Stimulated activated CD4-positive, alpha-beta T cell treated with anti-CD3 and anti-CD28 coated beads, Interleukin-12 subunit alpha, Interleukin-12 subunit beta, amount 100 ng/mL, for 24 hours (primary cell): ENCODE measurements around the gene CHRNA4.

Experiments
- DNase-seq, 2 experiments: peaks; one replicate each; pipeline ENCODE4 v3.0.0-alpha.2; 2020; ENCODE audit warnings: low read depth in 2 of 2

CHRNA4 gene

GRCh38 chr20:63320616-63321147 lies 40.5 kb downstream of the CHRNA4 start:
- DNase-seq = no peak

GRCh38 chr20:63320041-63320511 lies 41.1 kb downstream of the CHRNA4 start:
- DNase-seq = no peak

DNA sequence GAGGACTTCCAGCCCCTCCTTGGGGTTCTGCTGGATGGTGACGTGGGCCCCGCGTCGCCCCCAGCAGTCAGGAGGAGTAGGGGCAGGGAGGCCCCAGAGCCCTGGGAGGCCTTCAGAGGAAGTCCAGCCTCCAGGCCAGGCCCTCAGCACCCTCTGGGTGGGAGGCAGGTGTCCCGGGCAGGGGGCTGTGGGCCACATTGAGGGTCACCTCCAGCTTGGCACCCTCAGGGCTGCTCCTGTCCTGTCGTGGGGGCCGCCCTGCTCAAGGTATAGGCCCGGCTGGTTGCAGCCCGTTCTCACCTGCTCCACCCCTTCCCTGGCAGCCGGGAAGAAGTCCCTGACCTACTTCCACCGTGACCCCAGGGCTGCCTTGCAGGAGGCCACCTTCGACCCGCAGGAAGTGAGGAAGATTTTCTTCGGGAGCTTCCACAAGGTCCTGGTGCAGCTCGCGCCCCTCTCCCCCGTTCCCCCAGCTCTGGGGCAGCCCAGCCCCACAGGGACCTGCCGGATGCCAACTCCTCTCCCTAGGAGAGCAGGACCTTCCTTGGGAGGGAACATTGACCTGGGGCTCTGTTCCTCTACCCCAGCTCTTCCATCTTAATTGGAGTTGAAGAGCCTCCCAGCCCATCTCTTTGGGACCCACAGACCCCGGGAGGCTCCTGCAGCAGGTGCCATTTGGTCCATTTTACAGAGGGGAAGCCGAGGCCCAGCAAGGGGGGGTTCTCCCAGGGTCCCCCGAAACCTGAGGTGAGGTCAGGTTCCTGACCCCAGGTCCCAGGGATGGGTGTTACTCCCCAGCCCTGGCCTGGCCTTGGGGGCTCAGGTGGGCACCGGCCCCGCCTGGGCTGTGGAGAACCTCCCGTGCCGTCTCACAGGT lies 41.7 kb downstream of the CHRNA4 start:
- DNase-seq = no peak

- DNase-seq = no peak
These were observed 42.6 kb downstream of the CHRNA4 start for GRCh38 chr20:63318391-63319163.

- DNase-seq = no peak
These were observed 43.4 kb downstream of the CHRNA4 start for GRCh38 chr20:63317601-63318291.

- no peak for DNase-seq
These were observed 44.1 kb downstream of the CHRNA4 start for GRCh38 chr20:63317061-63317460.

- no peak for DNase-seq
These were observed 44.6 kb downstream of the CHRNA4 start for GRCh38 chr20:63316502-63316921.

DNA sequence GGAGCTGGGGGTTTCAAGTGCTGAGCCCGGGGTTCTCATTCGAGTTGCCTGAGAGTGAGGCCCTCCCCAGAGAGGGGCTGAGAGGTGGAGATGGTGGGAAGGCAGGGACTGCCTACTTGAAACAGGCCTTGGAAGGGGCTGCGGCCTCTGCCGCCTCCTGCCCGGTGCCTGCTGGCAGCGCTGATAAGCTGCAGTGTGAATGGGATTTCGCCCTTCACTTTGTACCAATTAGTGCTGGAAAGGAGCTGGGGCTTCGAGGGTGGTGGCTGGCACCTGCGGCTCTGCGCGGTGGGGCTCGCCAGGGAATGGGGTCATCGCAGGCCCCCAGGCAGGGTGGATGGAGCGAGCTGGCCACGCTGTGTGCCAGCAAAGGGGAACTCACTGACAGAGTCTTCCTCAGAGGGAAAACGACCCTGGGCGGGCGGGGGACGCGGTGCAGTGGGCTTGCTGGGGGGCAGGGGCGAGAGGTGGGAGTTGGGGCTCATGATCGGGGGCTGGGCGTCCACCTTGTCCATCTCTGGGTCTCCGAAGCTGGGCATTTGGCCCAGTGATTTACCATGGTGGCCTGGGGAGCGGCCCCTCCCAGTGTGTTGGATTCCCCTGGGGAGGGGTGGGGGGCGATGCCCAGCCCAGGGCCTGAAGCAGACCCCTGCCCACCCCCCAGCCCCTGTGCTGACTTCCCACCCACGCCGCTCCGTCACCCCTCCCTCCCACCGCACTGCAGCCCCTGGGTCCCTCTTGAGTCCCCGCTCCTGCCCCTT lies 45.2 kb downstream of the CHRNA4 start:
- no peak for DNase-seq

- no peak for DNase-seq
These were observed 45.9 kb downstream of the CHRNA4 start for GRCh38 chr20:63315240-63315689.

DNA sequence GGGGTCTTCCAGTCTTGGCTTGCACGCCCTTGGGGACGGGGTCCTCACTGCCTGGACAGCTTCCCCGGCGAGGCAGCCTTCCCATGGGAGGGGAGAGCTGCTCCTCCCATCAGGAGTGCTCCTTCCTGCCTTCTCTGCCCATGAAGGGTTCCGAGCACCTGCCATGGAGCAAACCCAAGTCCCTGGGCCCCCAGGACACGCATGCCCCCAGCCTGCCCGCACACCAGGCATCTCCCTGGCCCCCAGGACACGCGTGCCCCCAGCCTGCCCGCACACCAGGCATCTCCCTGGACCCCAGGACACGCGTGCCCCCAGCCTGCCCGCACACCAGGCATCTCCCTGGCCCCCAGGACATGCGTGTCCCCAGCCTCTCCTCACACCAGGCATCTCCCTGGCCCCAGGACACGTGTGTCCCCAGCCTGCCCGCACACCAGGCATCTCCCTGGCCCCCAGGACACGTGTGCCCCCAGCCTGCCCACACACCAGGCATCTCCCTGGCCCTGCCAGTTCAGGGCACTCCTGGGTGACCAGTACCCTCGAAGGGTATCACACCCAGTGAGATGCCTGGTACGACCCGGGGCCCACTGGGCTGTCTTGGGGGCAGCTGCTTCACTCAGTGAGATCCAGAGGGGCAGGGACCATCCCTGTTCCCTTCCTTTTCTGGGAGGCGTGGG lies 46.4 kb downstream of the CHRNA4 start:
- no peak for DNase-seq

DNA sequence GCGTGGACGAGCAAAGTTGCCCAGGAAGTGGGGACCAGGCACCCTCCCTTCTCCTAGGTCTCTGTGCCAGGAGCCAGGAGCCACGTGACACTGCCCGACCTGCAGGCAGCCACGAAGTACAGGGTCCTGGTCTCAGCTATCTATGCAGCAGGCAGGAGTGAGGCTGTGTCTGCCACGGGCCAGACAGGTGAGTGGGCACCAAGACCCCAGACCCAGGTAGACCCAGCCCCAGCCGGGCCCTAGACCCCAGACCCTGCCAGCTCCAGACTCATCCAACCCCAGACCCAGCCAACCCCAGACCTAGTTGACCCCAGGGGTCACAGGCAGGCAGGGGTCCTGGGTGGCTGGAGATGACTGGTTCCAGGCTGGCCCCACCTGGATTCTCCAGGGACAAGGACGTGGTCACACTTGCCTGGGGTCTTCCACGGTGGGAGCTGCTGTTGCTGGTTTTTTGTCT lies 47.1 kb downstream of the CHRNA4 start:
- DNase-seq = no peak

DNA sequence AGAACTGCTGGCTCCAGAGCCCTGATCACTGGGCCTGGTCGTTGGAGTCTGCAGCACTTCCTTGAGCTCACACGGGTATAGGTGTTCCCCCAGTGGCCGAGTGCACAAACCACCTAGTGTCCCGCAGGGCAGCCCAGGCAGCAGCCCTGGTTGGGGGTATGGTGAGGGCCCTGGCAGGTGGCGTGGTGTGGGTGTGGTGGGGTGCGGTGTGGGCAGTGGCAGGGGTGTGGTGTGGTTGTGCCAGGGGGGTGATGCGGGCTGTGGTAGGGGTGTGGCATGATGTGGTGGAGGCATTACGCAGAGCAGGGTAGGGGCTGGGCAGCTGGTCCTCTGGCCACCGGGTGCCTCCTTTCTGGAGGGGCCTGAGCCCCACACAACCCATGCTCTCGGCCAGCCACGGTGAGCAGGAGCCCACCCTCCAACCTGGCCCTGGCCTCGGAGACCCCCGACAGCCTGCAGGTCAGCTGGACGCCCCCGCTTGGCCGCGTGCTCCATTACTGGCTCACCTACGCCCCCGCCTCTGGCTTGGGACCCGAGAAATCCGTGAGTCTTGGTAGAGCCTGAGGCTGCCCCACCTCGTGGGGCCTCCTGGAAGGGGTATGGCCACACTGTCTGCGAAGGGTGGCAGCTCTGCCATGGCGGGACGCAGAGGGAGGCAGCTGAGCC lies 47.7 kb downstream of the CHRNA4 start:
- DNase-seq = no peak

GRCh38 chr20:63312690-63313348 lies 48.3 kb downstream of the CHRNA4 start:
- no peak for DNase-seq

DNA sequence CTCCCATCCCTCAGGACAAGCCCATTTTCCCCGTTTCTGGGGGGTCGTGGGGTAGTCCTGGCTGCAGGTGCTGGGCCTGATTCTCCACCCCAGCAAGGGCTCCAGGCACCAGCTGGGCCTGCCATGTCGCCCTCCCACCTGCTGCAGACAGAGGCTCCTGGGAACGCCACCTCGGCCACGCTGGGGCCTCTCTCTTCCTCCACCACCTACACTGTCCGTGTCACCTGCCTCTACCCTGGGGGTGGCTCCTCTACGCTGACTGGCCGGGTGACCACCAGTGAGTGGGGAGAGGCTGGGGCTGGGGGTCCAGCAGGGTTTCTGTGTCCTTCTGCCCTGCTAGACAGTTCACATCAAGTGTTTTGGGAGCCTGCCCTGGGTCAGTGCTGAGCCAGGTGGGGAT lies 48.9 kb downstream of the CHRNA4 start:
- no peak for DNase-seq

DNA sequence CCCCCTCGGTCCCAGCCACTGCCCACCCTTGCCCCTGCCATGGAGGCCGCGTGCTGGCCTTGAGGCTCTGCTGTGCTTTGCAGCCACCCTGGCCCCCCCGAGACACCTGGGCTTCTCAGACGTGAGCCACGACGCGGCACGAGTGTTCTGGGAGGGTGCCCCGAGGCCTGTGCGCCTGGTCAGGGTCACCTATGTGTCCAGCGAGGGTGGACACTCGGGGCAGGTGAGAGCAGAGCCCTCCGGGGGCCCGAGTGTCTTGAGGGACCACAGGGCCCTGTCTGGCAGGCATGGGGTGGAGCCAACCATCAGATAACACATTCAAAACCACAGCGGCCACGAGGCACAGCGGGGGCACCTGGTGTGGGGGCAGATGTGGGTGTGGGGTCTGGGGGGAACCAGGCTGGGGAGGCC lies 49.3 kb downstream of the CHRNA4 start:
- no peak for DNase-seq

DNA sequence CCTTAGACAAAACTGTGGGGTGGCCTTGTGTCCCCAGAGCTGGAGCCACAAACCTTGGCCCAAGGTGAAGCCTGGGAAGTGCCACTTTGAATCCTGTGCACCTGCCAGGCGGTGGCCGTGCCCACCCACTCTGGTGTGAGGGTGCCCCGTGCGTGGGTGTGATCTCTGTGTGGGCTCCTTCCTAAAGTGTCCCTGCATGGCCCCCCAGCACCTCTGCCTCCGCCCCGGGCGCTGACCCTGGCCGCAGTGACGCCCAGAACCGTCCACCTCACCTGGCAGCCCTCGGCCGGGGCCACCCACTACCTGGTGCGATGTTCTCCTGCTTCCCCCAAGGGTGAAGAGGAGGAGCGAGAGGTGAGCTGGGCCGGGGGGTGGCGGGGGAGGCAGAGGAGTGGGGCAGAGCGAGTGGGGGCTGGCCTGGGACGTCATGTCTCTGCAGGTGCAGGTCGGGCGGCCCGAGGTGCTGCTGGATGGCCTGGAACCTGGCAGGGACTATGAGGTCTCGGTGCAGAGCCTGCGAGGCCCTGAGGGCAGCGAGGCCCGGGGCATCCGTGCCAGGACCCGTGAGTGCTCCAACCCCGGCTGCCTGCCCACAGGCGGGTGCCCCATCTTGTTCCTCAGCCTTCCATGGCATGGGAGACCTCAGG lies 49.8 kb downstream of the CHRNA4 start:
- DNase-seq = no peak

DNA sequence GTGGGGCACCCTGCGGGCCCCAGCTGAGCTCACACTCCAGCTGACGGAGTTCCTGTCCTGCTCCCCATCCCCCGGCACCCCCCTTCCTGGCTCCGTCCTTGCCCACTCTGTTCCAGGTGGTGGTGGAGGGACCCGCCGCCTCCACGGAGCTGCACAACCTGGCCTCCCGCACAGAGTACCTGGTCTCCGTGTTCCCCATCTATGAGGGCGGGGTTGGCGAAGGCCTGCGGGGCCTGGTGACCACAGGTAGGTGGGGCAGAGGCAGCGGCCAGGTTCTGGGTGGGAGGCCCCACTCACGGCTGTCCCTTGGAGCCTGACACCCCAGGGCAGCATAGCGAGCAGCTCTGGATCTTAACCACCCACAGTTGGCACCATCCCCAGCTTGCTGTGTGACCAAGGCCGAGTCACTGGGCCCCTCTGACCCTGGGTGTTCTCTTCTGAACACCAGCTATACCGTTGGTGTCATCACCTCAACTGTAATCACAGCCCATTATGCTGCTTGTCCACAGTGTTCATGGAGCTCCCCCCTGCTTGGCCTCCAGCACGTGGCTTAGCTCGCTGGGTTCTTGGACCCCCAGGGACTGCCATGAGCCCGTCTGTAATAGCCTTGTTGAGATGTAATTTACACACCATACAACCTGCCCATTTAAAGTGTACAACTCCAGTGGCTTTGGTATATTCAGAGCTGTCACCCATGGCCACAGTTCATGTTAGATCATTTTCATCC lies 50.7 kb downstream of the CHRNA4 start:
- DNase-seq = no peak
